Peyer's patch (tissue), 4 donors: ENCODE measurements around the gene SLC25A28. TPM values are rescaled to one million over a fixed set of nuclear protein-coding genes. Genes with fewer than 3 reads are reported as not detected.
A peak's percentile ranks its signal among the peaks of the same experiment; 100 is the strongest.
"Not testable (repeated sequence)": the region's sequence is repeated elsewhere in the genome, so short reads cannot be mapped to it uniquely, and the experiment has no call there.

Source experiments
- DNase-seq, 3 donors: peaks; one replicate each; pipeline ENCODE4 v3.0.0-alpha.2; 2017 to 2019
- H3K27ac ChIP-seq, 4 donors: fragments of 200-600 bp; sonication (generic); one replicate each; pipeline ENCODE4 v1.5.1; 2016 to 2019
- H3K27me3 ChIP-seq, 2 donors: fragments of 200-600 bp; sonication (generic); one replicate each; pipeline ENCODE4 v1.5.1; 2019
- H3K36me3 ChIP-seq, 3 donors: fragments of 200-600 bp; sonication (generic); one replicate each; pipeline ENCODE4 v1.5.1; 2016 to 2019
- H3K4me1 ChIP-seq, 4 donors: fragments of 200-600 bp; sonication (generic); one replicate each; pipeline ENCODE4 v1.5.1; 2016 to 2019
- H3K4me3 ChIP-seq, 4 donors: fragments of 200-600 bp; sonication (generic); 1 replicate in 3 of 4; 2 replicates in 1 of 4; pipeline ENCODE4 v1.5.1; 2016 to 2019; ENCODE audit warnings: mild to moderate bottlenecking in 1 of 4
- H3K9me3 ChIP-seq, 4 donors: fragments of 200-600 bp; sonication (generic); one replicate each; pipeline ENCODE4 v1.5.1; 2016 to 2019; ENCODE audit warnings: mild to moderate bottlenecking in 1 of 4
- POLR2A ChIP-seq, 2 donors: fragments of 450-650 bp; IDR thresholded peaks; one replicate each; pipeline ENCODE4 v1.5.1; 2017; ENCODE audit warnings: antibody characterized with exemption in 2 of 2, mild to moderate bottlenecking in 2 of 2, moderate library complexity in 2 of 2
- total RNA-seq, 4 donors: library from RNA; depleted of rRNA; stranded (reverse); fragments of >200 nt; gene quantifications; one replicate each; pipeline ENCODE4 v1.1.0, GENCODE V29; 2016
- TF ChIP-seq, protein P1 (sequence below), 6 experiments: fragments of 450-650 bp in 4 of 6; fragments of 200-600 bp in 2 of 6; sonication (generic) in 1 of 6; IDR thresholded peaks; one replicate each; pipeline ENCODE4 v1.5.1; 2017 to 2019; ENCODE audit warnings: antibody characterized with exemption in 6 of 6, mild to moderate bottlenecking in 3 of 6, moderate library complexity in 1 of 6

SLC25A28 gene
- total RNA-seq, 4 donors from 2014 or later: 16.1 to 63.5 (median 27.5) TPM

- TF ChIP-seq, protein P1, sequence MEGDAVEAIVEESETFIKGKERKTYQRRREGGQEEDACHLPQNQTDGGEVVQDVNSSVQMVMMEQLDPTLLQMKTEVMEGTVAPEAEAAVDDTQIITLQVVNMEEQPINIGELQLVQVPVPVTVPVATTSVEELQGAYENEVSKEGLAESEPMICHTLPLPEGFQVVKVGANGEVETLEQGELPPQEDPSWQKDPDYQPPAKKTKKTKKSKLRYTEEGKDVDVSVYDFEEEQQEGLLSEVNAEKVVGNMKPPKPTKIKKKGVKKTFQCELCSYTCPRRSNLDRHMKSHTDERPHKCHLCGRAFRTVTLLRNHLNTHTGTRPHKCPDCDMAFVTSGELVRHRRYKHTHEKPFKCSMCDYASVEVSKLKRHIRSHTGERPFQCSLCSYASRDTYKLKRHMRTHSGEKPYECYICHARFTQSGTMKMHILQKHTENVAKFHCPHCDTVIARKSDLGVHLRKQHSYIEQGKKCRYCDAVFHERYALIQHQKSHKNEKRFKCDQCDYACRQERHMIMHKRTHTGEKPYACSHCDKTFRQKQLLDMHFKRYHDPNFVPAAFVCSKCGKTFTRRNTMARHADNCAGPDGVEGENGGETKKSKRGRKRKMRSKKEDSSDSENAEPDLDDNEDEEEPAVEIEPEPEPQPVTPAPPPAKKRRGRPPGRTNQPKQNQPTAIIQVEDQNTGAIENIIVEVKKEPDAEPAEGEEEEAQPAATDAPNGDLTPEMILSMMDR (IDR thresholded peaks at IDR 0.05): no peak
- TF ChIP-seq POLR2A (IDR thresholded peaks at IDR 0.05): no peak
- peaks cover 0 to 16% (median 0%) of the 10 kb centered on the region in 3 donors for H3K36me3 ChIP-seq
- no peak for DNase-seq
- no peaks in the 10 kb centered on the region for H3K27me3 ChIP-seq
- H3K4me3 ChIP-seq: no peak overlapping the region
- no peaks in the 10 kb centered on the region for H3K9me3 ChIP-seq
- no peak overlapping the region for H3K27ac ChIP-seq
- no peaks in the 10 kb centered on the region for H3K4me1 ChIP-seq
Observed at GRCh38 chr10:99605351-99605750, 14.9 kb downstream of the SLC25A28 start.

GRCh38 chr10:99604862-99605261 lies 15.4 kb downstream of the SLC25A28 start:
- TF ChIP-seq, protein P1 (IDR thresholded peaks at IDR 0.05): no peak
- no peak for TF ChIP-seq POLR2A (IDR thresholded peaks at IDR 0.05)
- Histone ChIP-seq H3K27me3 (no peaks in the 10 kb centered on the region), H3K4me3 (no peak overlapping the region), H3K4me1 (no peaks in the 10 kb centered on the region), H3K27ac (no peak overlapping the region), H3K9me3 (no peaks in the 10 kb centered on the region), H3K36me3 (peaks cover 0 to 12% (median 0%) of the 10 kb centered on the region in 3 donors)
- DNase-seq: no peak

GRCh38 chr10:99598781-99599509 lies 21.3 kb downstream of the SLC25A28 start:
- DNase-seq: no peak
- no peak overlapping the region for H3K27ac ChIP-seq
- no peak overlapping the region for H3K4me3 ChIP-seq
- H3K9me3 ChIP-seq: no peaks in the 10 kb centered on the region
- no peaks in the 10 kb centered on the region for H3K36me3 ChIP-seq
- no peak for TF ChIP-seq POLR2A (IDR thresholded peaks at IDR 0.05)
- TF ChIP-seq, protein P1 (IDR thresholded peaks at IDR 0.05): no peak
- H3K4me1 ChIP-seq: peaks cover 0 to 8% (median 0%) of the 10 kb centered on the region in 4 donors
- no peaks in the 10 kb centered on the region for H3K27me3 ChIP-seq

DNA sequence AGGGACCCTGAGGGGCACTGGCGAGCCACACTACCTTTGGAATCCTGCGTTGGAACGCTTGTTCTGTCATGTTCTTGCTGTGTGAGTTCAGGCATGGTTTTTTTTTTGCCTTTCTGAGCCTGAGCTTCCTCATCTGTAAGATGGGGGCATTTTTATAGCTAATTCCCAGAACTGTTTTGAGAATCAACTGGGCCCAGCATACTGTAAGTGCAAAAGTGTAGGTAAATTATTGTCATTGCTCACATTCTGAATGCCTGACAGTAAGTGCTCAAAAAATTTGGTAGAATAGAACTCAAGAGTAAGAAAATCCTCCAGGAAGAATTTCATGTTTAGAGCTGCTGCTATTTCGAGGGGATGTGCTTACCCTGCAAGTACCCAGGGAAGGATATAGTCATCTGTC lies 22.2 kb downstream of the SLC25A28 start:
- H3K27ac ChIP-seq: no peak overlapping the region
- no peaks in the 10 kb centered on the region for H3K9me3 ChIP-seq
- no peaks in the 10 kb centered on the region for H3K27me3 ChIP-seq
- H3K4me1 ChIP-seq: peaks cover 0 to 12% (median 0%) of the 10 kb centered on the region in 4 donors
- H3K36me3 ChIP-seq: no peaks in the 10 kb centered on the region
- DNase-seq: no peak
- H3K4me3 ChIP-seq: no peak overlapping the region
- TF ChIP-seq POLR2A (IDR thresholded peaks at IDR 0.05): no peak
- TF ChIP-seq, protein P1 (IDR thresholded peaks at IDR 0.05): no peak

DNA sequence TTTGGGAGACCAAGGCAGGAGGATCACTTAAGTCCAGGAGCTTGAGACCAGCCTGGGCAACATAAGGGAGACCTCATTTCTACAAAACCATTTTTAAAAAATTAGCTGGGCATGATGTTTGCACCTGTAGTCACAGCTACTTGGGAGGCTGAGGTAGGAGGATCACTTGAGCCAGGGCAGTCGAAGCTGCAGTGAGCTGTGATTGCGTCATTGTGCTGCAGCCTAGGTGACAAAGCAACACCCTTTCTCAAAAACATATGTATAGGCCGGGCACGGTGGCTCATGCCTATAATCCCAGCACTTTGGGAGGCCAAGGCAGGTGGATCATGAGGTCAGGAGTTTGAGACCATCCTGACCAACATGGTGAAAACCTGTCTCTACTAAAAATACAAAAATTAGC lies 23.5 kb downstream of the SLC25A28 start:
- H3K36me3 ChIP-seq, H3K4me3 ChIP-seq, H3K9me3 ChIP-seq, DNase-seq, H3K27ac ChIP-seq, H3K27me3 ChIP-seq: not testable (repeated sequence)
- peaks cover 0 to 16% (median 0%) of the 10 kb centered on the region in 4 donors for H3K4me1 ChIP-seq

- peak overlapping the region in 3 of 4 donors; percentile 30 to 69 (median 49) for H3K27ac ChIP-seq
- no peaks in the 10 kb centered on the region for H3K36me3 ChIP-seq
Observed at GRCh38 chr10:99595770-99596465, 24.3 kb downstream of the SLC25A28 start.

More at GRCh38 chr10:99595770-99596465, 24.3 kb downstream of the SLC25A28 start:
- no peak for DNase-seq
- no peak overlapping the region for H3K4me3 ChIP-seq
- no peaks in the 10 kb centered on the region for H3K27me3 ChIP-seq
- TF ChIP-seq, protein P1 (IDR thresholded peaks at IDR 0.05): no peak
- peaks cover 0 to 16% (median 0%) of the 10 kb centered on the region in 4 donors for H3K4me1 ChIP-seq
- H3K9me3 ChIP-seq: no peaks in the 10 kb centered on the region
